Posterior cingulate gyrus (tissue), 11 donors: ENCODE measurements around the gene PRDM4.
"Not testable (repeated sequence)": the region's sequence is repeated elsewhere in the genome, so short reads cannot be mapped to it uniquely, and the experiment has no call there.

Source experiments
- DNase-seq, 10 donors: peaks; one replicate each; pipeline versions ENCODE4 v3.0.0 to v3.0.0-alpha.2; 2020 to 2021; ENCODE audit warnings: mixed read lengths in 3 of 10
- intact Hi-C: fragments of 100-400 bp; cut with DNase I; formaldehyde crosslinking; loops from one replicate; pipeline ENCODE4 v1.15.1; 2023

The PRDM4 gene

GRCh38 chr12:107704041-107704440, 56.9 kb downstream of the PRDM4 start:
- no peak for DNase-seq
- intact Hi-C loops = no loop called here

GRCh38 chr12:107702106-107702505, 58.8 kb downstream of the PRDM4 start:
- DNase-seq = no peak
- intact Hi-C loops = no loop called here

- intact Hi-C loops, DNase-seq: not testable (repeated sequence)
These were observed 65.2 kb downstream of the PRDM4 start for GRCh38 chr12:107695772-107696171.

DNA sequence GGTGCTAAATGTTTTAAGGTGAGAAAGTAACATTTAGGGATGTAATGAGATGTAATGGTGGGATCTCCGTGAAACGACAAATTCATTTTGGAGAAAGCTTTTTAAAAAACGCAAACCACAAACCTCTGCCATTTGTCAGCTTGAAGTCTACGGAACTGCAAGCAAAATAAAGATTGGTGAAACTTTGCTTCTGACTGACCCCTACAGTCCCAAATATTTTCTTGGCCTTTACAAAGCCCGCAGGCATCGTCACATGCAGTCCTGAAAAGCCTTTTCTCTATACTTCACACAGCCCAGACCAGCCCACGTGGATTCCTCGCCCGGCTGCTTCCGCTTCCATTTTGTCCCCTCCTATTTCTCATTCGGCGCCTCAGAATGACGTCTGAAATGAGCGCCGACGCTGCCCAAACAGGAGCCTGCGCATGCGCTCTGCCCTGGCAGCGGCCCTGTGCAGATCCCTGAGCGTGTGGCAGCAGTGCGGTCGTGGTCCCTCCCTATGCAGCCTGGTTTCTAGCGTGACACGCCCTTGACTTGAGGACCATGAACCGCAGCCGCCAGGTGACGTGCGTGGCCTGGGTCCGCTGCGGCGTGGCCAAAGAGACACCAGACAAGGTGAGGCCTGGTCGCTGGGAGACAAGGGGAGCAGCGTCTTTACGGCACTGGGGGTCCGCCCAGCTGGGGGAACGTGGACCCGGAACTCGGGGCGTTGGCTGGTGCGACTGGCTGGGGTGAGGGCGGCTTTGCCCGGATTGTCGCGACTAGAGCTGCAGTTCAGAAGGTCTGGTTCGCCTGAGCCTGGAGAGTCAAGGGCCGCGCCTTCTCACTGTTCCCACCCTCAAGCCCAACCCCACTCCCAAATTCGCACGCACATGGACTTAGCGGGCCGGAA, 75.3 kb downstream of the PRDM4 start, which contains the start of gene PWP1:
Gene PWP1, plus strand, starts transcription at position 440 of the 889 bp plus-strand sequence. Its CDS starts 101 bp downstream, at position 541.
- intact Hi-C loops = loop anchor here (1.0 to 10.0 kb wide), 2 partner anchors 76 to 829 kb away; partner anchors contain the start of genes FICD and PRDM4
- peak; percentile 81 to 99 (median 91) for DNase-seq

- DNase-seq = no peak
- intact Hi-C loops = loop anchor here (1.0 to 10.0 kb wide), 2 partner anchors 76 to 830 kb away; partner anchors contain the start of genes FICD and PRDM4
These were observed 76.0 kb downstream of the PRDM4 start for GRCh38 chr12:107684990-107685359.

DNA sequence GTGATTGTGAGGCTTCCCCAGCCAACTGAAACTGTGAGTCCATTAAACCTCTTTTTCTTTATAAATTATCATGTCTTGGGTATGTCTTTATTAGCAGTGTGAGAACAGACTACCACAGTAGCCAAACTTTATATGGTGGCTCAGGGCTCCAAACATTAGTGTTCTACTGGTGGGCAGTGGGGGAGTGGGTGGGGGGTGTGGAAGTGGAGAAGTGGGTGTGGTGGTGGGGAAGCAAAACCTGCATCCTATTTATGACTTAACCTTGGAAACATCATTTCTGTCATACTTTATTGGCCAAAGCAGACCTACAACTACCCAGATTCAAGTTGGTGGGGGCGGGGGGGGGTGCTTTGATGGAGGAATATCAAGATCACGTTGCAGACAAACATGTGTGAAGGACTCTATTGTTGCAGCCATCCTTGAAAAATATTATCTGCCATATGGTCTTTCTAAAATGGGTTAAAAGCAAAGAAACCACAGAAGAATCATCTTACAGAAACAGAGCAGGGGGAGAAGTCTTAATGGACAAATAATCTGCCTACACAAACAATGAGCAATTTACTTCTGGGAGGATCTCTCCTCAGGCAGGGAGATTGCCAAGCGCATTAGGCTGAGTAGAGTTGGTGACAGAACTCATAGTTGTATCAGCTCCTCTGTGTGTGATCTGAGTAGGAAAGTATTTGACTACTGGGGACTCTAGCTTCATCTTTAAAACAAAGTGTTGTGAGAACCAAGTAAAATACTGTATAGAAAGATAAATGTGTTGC, 76.7 kb downstream of the PRDM4 start:
- DNase-seq = no peak
- intact Hi-C loops = loop anchor here (10.0 kb wide), 1 partner anchor 831 kb away; the partner anchor contains the start of gene FICD
